K562 (cell line): ENCODE results near the gene DUSP16. TPM values are rescaled to one million over a fixed set of nuclear protein-coding genes. Genes with fewer than 3 reads are reported as not detected.

Source experiments
- ATAC-seq: fragments of 200-7000 bp; cut with Tn5 transposase; 3 replicates; pipeline ENCODE4 v1.9.1; 2020; ENCODE audit warnings: moderate library complexity
- BruUV-seq: library from RNA; stranded (reverse); fragments of 400-500 nt; replicated peaks from 2 replicates; lab custom pipeline; 2021; lab: Mats Ljungman, UMichigan
- CTCF ChIA-PET: fragments of 300-600 bp; formaldehyde crosslinking; extraction: SDS; loops from one replicate; lab custom pipeline; 2021; ENCODE audit warnings: low intra/inter-chr PET ratio; lab: Yijun Ruan, JAX
- POLR2A ChIA-PET: fragments of 300-600, 350-650 bp; sonication (Branson Sonifier 250); formaldehyde crosslinking; extraction: SDS; loops from one replicate; lab custom pipeline; 2021; ENCODE audit warnings: antibody characterized with exemption, inconsistent platforms; lab: Yijun Ruan, JAX
- DNase-seq, 4 experiments: peaks; one replicate each; pipeline versions ENCODE4 v3.0.0 to v3.0.0-alpha.2; 2011 to 2018; ENCODE audit warnings: low spot score in 3 of 4, mixed read lengths in 3 of 4; ENCODE audit errors: extremely low read depth in 1 of 4
- FAIRE-seq: peaks from 2 replicates; lab custom pipeline; 2011; peaks lifted over from hg19 to GRCh38; lab: Jason Lieb, UNC
- H2AFZ ChIP-seq: 2 replicates; pipeline ENCODE4 v1.6.0; 2011; ENCODE audit warnings: low read depth, low read length, control low read depth, inconsistent platforms
- H3K27ac ChIP-seq: fragments of 200-600 bp; 3 replicates; pipeline ENCODE4 v1.8.0; 2011; ENCODE audit warnings: low read depth, mild to moderate bottlenecking, control low read depth, inconsistent platforms, low read length, moderate library complexity, mixed read lengths; ENCODE audit errors: extremely low read depth
- H3K27me3 ChIP-seq, 2 experiments: fragments of 300-600 bp in 1 of 2; 2 replicates in 1 of 2; 3 replicates in 1 of 2; pipeline versions ENCODE4 v1.6.0 to v1.8.0; 2011; ENCODE audit warnings: inconsistent platforms in 2 of 2, low read length in 2 of 2, mild to moderate bottlenecking in 1 of 2, mixed read lengths in 1 of 2, moderate library complexity in 1 of 2; ENCODE audit not compliant: control insufficient read depth in 2 of 2, insufficient read depth in 2 of 2
- H3K36me3 ChIP-seq: fragments of 300-600 bp; 3 replicates; pipeline ENCODE4 v1.8.0; 2011; ENCODE audit warnings: mild to moderate bottlenecking, low read length, inconsistent platforms; ENCODE audit not compliant: control insufficient read depth, insufficient read depth
- H3K4me1 ChIP-seq, 2 experiments: fragments of 200-600 bp in 1 of 2; replicated peaks in 1 of 2; 2 replicates in 1 of 2; 3 replicates in 1 of 2; pipeline versions ENCODE4 v1.5.1 to v1.8.0; 2011; ENCODE audit warnings: inconsistent platforms in 2 of 2, low read length in 2 of 2, mild to moderate bottlenecking in 1 of 2, mixed read lengths in 1 of 2, moderate library complexity in 1 of 2; ENCODE audit not compliant: control insufficient read depth in 2 of 2, insufficient read depth in 2 of 2
- H3K4me2 ChIP-seq: 2 replicates; pipeline ENCODE4 v1.6.1; 2011; ENCODE audit warnings: low read length, control low read depth, inconsistent platforms, mixed read lengths; ENCODE audit not compliant: insufficient read depth
- H3K4me3 ChIP-seq: fragments of 200-600 bp; sonication (generic), shearing (Covaris generic); 2 replicates; pipeline ENCODE4 v1.5.1; 2016; ENCODE audit warnings: control low read depth, inconsistent platforms
- H3K79me2 ChIP-seq: fragments of 200-600 bp; 3 replicates; pipeline ENCODE4 v1.8.0; 2011; ENCODE audit warnings: low read length, inconsistent platforms; ENCODE audit not compliant: control insufficient read depth, insufficient read depth
- H3K9ac ChIP-seq, 2 experiments: 2 replicates each; pipeline versions ENCODE4 v1.6.0 to v1.6.1; 2011; ENCODE audit warnings: low read depth in 2 of 2, low read length in 2 of 2, control low read depth in 1 of 2, inconsistent platforms in 1 of 2, mild to moderate bottlenecking in 1 of 2, mixed read lengths in 1 of 2; ENCODE audit not compliant: insufficient read depth in 1 of 2
- H3K9me1 ChIP-seq: one replicate; pipeline ENCODE4 v1.6.0; 2011; ENCODE audit warnings: inconsistent platforms, mild to moderate bottlenecking, low read length, moderate library complexity; ENCODE audit not compliant: control insufficient read depth, insufficient read depth
- H3K9me3 ChIP-seq: replicated peaks from 2 replicates; pipeline ENCODE4 v1.5.1; 2011; ENCODE audit warnings: low read depth, low read length, inconsistent platforms; ENCODE audit not compliant: control insufficient read depth, insufficient read depth
- H4K20me1 ChIP-seq: replicated peaks from 2 replicates; pipeline ENCODE4 v1.6.1; 2011; ENCODE audit warnings: low read length, inconsistent platforms, mixed read lengths; ENCODE audit not compliant: control insufficient read depth, insufficient read depth
- ARNT ChIP-seq, 2 experiments: fragments of 450-650 bp; IDR thresholded peaks; 2 replicates each; pipeline ENCODE4 v1.6.1; 2016; ENCODE audit warnings: mild to moderate bottlenecking in 1 of 2
- CEBPG ChIP-seq, 3 experiments: fragments of 200-800 bp in 1 of 3; sonication (Bioruptor generic) in 1 of 3; sonication (generic) in 1 of 3; formaldehyde crosslinking in 1 of 3; IDR thresholded peaks in 2 of 3; conservative IDR thresholded peaks in 1 of 3; 2 replicates each; pipeline versions ENCODE4 v1.6.1 to v1.8.0; 2016 to 2022; ENCODE audit warnings: missing compliant biosample characterization in 2 of 3, missing genetic modification characterization in 2 of 3, mild to moderate bottlenecking in 1 of 3, missing genetic modification reagents in 1 of 3
- FOXJ3 ChIP-seq: sonication (generic); formaldehyde crosslinking; IDR thresholded peaks from 2 replicates; pipeline ENCODE4 v1.4.0; 2020; ENCODE audit warnings: mild to moderate bottlenecking, missing genetic modification reagents
- KLF10 ChIP-seq: fragments of 250-450 bp; sonication (Bioruptor Pico); IDR thresholded peaks from 2 replicates; pipeline ENCODE4 v1.6.1; 2021; ENCODE audit warnings: matching md5 sums
- MTF1 ChIP-seq: fragments of 250-450 bp; sonication (Bioruptor Pico); IDR thresholded peaks from 2 replicates; pipeline ENCODE4 v1.9.0; 2021; ENCODE audit warnings: moderate library complexity, mild to moderate bottlenecking, inconsistent platforms, borderline replicate concordance
- NBN ChIP-seq: fragments of 450-650 bp; IDR thresholded peaks from 2 replicates; pipeline ENCODE4 v1.6.1; 2016; ENCODE audit warnings: low read depth, mild to moderate bottlenecking
- NFXL1 ChIP-seq: fragments of 450-650 bp; formaldehyde crosslinking; IDR thresholded peaks from 2 replicates; pipeline ENCODE4 v1.4.0; 2021; ENCODE audit warnings: mild to moderate bottlenecking
- SRSF3 ChIP-seq: fragments of 200-400 bp; formaldehyde crosslinking; IDR thresholded peaks from 2 replicates; pipeline ENCODE4 v1.6.1; 2016; ENCODE audit warnings: mild to moderate bottlenecking, low read length, moderate library complexity; ENCODE audit not compliant: insufficient read depth
- WHSC1 ChIP-seq: IDR thresholded peaks from one replicate; pipeline ENCODE4 v1.6.1; 2012; ENCODE audit warnings: low read length, control low read depth, inconsistent platforms
- XRCC4 ChIP-seq: IDR thresholded peaks from one replicate; pipeline ENCODE4 v1.6.1; 2011; ENCODE audit not compliant: insufficient read depth, insufficient read length; ENCODE audit errors: extremely low read depth
- YY1 ChIP-seq, 3 experiments: IDR thresholded peaks; 2 replicates each; pipeline ENCODE4 v1.6.1; 2011; ENCODE audit warnings: low read length in 2 of 3, mild to moderate bottlenecking in 2 of 3, moderate library complexity in 2 of 3, borderline replicate concordance in 1 of 3, control low read depth in 1 of 3, low read depth in 1 of 3; ENCODE audit not compliant: insufficient read depth in 3 of 3, insufficient replicate concordance in 2 of 3, control insufficient read depth in 1 of 3, insufficient read length in 1 of 3; ENCODE audit errors: extremely low read depth in 1 of 3
- ZNF445 ChIP-seq: fragments of 250-450 bp; sonication (Bioruptor Pico); IDR thresholded peaks from 2 replicates; pipeline ENCODE4 v1.4.0; 2020; ENCODE audit warnings: low read depth, mild to moderate bottlenecking, moderate library complexity
- WGBS: fragments of 100-300 bp; shearing (Covaris generic); methylation state at CpG from one replicate; pipeline ENCODE4 v1.1.6; 2016; ENCODE audit warnings: low coverage, mixed read lengths; ENCODE audit not compliant: insufficient coverage; ENCODE audit errors: missing lambda C conversion rate; 5-methylcytosine and 5-hydroxymethylcytosine counted together
- in situ Hi-C: fragments of 300-500 bp; cut with MboI; formaldehyde crosslinking; loops from 4 replicates; pipeline ENCODE4 v1.15.0; 2018; ENCODE audit warnings: inconsistent platforms, mixed read lengths
- intact Hi-C: fragments of 100-400 bp; cut with micrococcal nuclease; formaldehyde crosslinking; loops from 2 replicates; pipeline ENCODE4 v1.14.2; 2022
- polyA plus RNA-seq, 8 experiments: library from polyadenylated mRNA; depleted of rRNA in 4 of 8; stranded (reverse) in 5 of 8; unstranded in 3 of 8; fragments of >200 nt; fragmentation: Nextera tagmentation in 2 of 8; fragmentation: Illumina TruSeq in 1 of 8; extraction: Ambion mirVana in 2 of 8; extraction: Trizol in 1 of 8; gene quantifications; 2 replicates each; pipeline versions ENCODE4 v1.2.1 to v1.2.3, GENCODE V29; 2011 to 2014; ENCODE audit warnings: inconsistent platforms in 1 of 8, missing spikeins in 1 of 8
- total RNA-seq, 7 experiments: library from RNA; depleted of rRNA in 6 of 7; stranded (reverse); fragments of >200 nt in 6 of 7; fragmentation: Illumina TruSeq in 2 of 7; extraction: Trizol in 2 of 7; gene quantifications; 2 replicates each; pipeline versions ENCODE4 v1.2.1 to v1.2.3, GENCODE V29; 2011 to 2021; ENCODE audit warnings: low replicate concordance in 1 of 7
- TF ChIP-seq, protein P1 (sequence below): fragments of 450-650 bp; IDR thresholded peaks from 2 replicates; pipeline ENCODE4 v1.6.1; 2018; ENCODE audit not compliant: partially characterized antibody

Gene DUSP16
- total and polyA plus RNA-seq, 9 of the 15 experiments (the other 6 are each of a cell fraction or from before 2014, with no cell fraction given): 0.70 to 12.3 (median 5.7) TPM

DNA sequence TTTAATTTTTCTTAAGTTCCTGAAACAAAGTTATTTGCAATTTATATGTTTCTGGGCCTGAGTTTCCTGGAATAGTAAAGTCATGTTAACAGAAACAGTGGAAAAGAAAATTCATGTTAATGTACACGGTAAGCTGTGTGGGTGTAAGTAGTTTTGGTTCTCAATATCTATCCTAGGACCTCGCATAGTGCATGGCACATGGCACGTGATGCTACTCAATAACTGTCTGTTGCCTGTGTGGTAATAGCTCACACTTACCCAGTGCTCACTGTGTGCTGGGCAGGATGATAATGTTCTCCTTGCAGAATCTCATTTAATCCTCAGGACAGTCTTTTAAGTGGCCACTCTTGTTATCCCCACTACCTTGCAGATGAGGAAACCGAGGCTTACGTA lies 100.7 kb downstream of the DUSP16 start:
- no peak overlapping the region for H3K9ac ChIP-seq
- H3K4me2 ChIP-seq: no peak overlapping the region
- peaks cover 0 to 13% of the 10 kb centered on the region in 2 experiments; a peak in 3 of 5 replicates for H3K4me1 ChIP-seq
- BruUV-seq: no TSS peak
- H3K36me3 ChIP-seq: peaks cover 4% of the 10 kb centered on the region; the same call in 1 of the 3 replicates
- in situ Hi-C loops: no loop called here
- DNase-seq (no peak), ATAC-seq (no peak), FAIRE-seq (no peak)
- H3K27ac ChIP-seq: no peak overlapping the region
- H4K20me1 ChIP-seq: 0 out of 2 replicates have a peak, but pooled peaks cover 7% of the 10 kb centered on the region
- intact Hi-C loops: no loop called here
- H3K9me3 ChIP-seq: no peaks in the 10 kb centered on the region
- no peaks in the 10 kb centered on the region for H3K27me3 ChIP-seq
- H3K79me2 ChIP-seq: no peaks in the 10 kb centered on the region
- 50% methylated on average over 5 of the region's 5 CpGs for WGBS
- POLR2A ChIA-PET: no interaction called here
- H3K4me3 ChIP-seq: no peak overlapping the region
- CTCF ChIA-PET: no interaction called here
- no peak overlapping the region for H2AFZ ChIP-seq
- H3K9me1 ChIP-seq: no peaks in the 10 kb centered on the region
- TF ChIP-seq, protein P1, sequence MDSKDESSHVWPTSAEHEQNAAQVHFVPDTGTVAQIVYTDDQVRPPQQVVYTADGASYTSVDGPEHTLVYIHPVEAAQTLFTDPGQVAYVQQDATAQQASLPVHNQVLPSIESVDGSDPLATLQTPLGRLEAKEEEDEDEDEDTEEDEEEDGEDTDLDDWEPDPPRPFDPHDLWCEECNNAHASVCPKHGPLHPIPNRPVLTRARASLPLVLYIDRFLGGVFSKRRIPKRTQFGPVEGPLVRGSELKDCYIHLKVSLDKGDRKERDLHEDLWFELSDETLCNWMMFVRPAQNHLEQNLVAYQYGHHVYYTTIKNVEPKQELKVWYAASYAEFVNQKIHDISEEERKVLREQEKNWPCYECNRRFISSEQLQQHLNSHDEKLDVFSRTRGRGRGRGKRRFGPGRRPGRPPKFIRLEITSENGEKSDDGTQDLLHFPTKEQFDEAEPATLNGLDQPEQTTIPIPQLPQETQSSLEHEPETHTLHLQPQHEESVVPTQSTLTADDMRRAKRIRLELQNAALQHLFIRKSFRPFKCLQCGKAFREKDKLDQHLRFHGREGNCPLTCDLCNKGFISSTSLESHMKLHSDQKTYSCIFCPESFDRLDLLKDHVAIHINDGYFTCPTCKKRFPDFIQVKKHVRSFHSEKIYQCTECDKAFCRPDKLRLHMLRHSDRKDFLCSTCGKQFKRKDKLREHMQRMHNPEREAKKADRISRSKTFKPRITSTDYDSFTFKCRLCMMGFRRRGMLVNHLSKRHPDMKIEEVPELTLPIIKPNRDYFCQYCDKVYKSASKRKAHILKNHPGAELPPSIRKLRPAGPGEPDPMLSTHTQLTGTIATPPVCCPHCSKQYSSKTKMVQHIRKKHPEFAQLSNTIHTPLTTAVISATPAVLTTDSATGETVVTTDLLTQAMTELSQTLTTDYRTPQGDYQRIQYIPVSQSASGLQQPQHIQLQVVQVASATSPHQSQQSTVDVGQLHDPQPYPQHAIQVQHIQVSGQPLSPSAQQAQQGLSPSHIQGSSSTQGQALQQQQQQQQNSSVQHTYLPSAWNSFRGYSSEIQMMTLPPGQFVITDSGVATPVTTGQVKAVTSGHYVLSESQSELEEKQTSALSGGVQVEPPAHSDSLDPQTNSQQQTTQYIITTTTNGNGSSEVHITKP: no peak
- no peak for TF ChIP-seq WHSC1
- no peak for TF ChIP-seq MTF1 (CRISPR knock-in tag)
- TF ChIP-seq CEBPG (CRISPR knock-in tag; IDR thresholded peaks at IDR 0.05): no peak
- no peak for TF ChIP-seq CEBPG (tag; conservative IDR thresholded peaks at IDR 0.05 in 1 of 2, IDR thresholded peaks at IDR 0.05 in 1 of 2)
- TF ChIP-seq NFXL1 (CRISPR knock-in tag): no peak
- TF ChIP-seq KLF10 (CRISPR knock-in tag): no peak
- TF ChIP-seq NBN: no peak
- TF ChIP-seq ZNF445: no peak
- TF ChIP-seq SRSF3: no peak
- TF ChIP-seq XRCC4: no peak
- no peak for TF ChIP-seq FOXJ3 (CRISPR knock-in tag)
- TF ChIP-seq YY1 (IDR thresholded peaks at IDR 0.05; ENCODE audit: borderline replicate concordance in 1 of 3, control insufficient read depth in 1 of 3, extremely low read depth in 1 of 3, insufficient read depth in 3 of 3, insufficient read length in 1 of 3, insufficient replicate concordance in 2 of 3, low read depth in 1 of 3, low read length in 2 of 3): no peak
- no peak for TF ChIP-seq ARNT (IDR thresholded peaks at IDR 0.05)
